Activated T-cell treated with anti-CD3 and anti-CD28 coated beads for 48 hours (primary cell): ENCODE measurements around the gene PIR.

ENCODE experiments used
- DNase-seq: peaks from one replicate; pipeline ENCODE4 v3.0.0-alpha.2; 2020; ENCODE audit warnings: low read depth

The PIR gene

DNA sequence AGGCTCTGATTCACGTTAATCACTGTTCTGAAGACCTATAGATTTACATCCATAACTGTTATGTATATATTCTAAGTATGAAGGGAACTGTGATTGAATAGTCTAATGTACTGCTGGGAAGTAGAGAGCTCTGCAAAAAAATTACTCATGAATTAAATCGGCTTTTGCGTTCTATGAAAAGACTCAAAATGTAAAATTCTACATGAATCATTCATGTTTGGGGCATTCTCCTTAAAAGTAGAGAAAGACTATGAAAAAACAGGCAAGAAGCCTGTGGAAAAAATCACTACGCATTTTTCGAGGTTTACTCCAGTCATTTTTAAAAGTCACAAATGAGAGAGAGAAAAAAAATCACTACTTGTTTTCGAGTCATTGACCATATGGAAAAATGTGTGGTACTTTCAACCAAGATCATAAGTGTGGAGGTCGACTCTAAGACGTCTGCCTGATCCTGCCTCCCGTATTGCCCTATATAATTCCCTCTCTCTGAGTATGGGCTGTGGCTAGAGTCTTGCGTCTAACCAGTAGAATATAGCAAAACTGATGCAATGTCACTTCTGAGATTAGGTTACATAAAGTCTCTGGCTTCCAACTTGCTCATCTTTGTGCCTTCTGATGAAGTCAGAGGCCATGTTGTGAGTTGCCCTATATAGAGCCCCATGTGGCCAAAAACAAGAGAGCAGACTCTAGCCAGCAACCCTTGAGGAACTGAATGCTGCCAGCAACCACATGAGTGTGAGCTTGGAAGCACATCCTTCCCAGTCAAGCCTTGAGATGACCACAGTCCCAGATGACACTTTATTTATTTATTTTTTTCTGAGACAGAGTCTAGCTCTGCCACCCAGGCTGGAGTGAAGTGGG is 76.8 kb downstream of the PIR start:
- DNase-seq: no peak

DNA sequence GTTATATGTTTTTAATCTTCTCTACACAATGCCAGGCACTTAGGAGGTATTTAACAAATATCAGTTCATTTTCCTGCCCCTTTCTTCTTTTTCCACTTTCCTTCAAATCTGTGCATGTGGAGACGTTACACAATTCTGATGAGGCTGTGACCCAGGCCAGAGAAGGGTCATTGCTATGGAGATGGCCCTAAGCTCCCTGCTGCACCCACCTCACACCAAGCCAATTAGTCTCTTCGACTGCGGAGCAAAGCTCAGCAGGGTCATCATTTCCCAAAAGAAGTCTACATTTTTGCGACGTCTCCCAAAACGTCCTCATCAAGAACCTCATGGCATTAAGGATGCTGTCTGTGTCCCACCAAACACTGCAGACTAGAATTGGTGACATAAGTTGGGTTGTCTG is 80.0 kb downstream of the PIR start:
- DNase-seq: no peak

GRCh38 chrX:15410947-15411346 is 82.2 kb downstream of the PIR start:
- no peak for DNase-seq

GRCh38 chrX:15410430-15410829 is 82.7 kb downstream of the PIR start:
- DNase-seq: no peak

- DNase-seq: no peak
These were observed 87.3 kb downstream of the PIR start for GRCh38 chrX:15405846-15406245.

DNA sequence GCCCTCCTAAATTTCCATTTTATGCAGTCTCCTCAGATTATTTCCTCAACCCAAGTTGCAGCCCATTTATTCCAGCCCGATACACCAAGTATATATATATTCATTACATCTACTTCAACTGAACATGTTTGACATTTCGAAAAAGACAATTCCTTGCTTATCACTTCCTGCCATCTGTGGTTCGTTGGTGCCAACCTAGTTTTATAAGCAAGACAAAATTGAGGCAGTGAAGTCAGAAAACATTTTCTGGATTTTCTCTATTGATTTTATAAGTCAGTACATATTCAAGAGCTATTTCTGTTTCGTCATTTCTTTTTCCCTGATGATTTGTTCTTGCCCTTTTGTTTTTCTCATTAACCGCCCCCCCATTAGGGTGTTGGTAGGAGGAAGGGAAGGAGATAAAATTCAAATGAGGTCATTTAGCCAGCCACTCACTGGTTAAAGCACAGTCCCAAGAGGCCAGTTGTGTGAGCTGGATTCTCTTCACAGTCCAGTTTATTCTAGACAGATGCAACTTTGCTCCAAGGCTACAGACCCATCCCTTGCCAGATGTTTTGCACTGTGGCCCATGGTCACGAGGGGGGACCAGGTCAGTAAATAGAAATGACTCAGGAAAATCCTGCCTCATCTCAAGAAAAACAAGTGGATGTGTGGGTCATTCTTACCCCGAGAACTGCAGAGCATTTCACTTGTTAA is 88.6 kb downstream of the PIR start:
- DNase-seq: no peak

DNA sequence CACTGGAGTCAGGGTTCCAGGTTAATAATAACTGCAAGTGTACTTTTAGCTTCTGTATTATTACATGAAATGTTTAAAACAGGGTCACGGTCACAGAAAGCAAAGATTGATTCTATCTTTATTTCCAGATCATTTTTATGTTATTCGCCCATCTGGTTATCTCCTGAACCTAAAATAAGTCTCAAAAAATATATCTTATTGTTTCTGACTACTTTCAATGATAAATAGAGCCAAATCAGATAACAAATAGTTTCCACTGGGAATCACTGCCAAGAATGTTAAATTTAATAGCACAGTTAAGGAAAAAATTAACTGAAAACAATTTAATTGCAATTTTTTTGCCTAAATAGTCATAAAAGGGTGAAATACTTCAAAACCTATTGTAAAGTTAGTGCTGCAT is 91.8 kb downstream of the PIR start:
- no peak for DNase-seq

DNA sequence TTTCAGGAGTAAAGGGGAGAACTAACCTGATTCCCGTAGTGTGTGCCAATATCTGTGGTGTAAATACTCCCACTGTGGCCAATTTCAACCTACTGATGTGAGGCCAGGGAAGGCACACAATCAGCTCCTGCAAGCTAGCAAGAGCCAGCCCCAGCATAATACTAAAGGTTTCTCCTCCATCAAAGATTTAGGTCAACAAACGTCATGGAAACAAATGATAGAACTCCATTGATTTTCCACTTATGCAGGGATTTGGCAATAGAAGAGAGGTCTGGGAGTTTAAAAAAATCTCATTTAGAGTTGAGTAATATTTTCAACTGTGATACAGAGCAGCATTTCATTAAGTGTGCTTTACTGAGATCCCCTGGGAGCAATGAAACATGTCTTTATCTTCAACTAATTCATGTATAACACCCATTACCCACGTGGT is 93.2 kb downstream of the PIR start:
- DNase-seq: no peak

DNA sequence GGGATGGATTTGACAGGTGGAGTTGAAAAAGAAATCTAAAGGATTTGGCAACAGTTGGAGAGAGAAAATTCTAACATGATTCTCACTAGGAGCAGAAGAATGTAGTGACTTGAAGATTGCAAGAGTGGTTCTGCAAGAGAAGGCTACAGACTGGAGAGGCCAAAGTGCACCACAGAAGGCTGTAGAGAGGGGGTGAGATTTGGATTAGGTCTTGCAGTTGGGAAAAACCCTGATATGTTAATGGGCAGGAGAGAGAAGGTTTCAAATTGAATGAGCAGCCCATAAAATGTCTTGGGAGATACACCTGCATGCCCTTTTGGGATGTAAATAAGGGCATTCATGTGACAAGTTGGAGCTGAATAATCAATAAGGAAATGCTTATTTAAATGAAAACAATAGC is 94.3 kb downstream of the PIR start:
- DNase-seq: no peak

DNA sequence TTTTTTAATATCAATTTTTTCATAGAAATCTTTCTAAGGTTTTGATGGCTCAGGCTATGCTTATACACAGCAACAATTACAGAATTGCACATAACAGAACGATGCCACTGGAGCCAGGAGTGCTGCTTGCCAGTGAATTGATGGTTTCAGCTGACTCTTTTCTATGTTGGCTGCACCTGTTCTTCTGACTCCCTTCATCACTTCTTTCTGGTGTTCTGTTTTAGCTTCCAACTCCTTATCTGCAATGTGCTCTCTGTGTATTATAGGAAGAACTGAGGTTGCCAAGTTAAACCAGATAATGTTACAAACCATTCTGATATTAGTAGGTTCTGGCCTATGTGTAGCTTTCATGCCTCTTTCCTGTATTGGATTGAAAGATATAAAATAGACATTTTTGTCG is 97.3 kb downstream of the PIR start:
- DNase-seq: no peak

- no peak for DNase-seq
These were observed 101.3 kb downstream of the PIR start for GRCh38 chrX:15391850-15392249.

DNA sequence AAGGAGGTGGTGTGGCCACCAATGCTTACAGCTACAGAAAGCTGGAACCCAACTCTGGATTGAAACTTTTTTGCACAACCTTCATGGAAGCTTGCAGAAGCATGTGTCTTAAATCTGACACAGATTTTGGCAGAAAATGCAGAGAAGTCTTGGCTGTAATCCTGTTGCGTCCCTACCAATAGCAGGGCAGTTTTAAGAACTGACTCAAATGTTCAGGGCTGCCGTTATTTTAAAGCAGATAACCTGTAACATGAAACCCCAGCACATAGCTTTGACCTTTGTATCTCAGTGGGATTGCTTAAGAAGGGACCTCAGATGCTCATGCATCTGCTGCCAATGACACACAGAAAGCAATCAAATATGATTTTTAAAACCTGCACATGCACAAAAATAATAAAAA is 108.8 kb downstream of the PIR start, which contains the start of gene VEGFD:
TSS of gene VEGFD (minus strand) at position 110 of the 400 bp plus-strand sequence. CDS start 467 bp downstream, outside the sequence.
- no peak for DNase-seq

DNA sequence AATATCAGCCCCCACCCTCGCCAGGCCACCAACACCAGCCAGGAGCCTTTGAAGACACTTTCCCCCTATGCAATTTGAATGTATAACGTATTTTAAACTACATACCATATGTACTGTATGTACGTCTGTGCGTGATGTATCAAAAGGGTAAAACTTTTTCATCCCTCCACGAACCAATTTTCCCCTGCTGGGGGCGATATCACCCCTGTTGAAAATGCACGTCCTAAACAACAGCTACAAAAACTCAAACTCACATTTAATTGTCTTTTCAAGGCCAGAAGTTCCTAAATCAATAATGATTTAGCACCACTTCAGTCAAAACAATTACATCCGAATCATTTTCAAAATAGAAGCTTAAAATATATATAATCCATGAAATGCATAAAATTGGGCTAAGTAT is 110.3 kb downstream of the PIR start:
- no peak for DNase-seq

DNA sequence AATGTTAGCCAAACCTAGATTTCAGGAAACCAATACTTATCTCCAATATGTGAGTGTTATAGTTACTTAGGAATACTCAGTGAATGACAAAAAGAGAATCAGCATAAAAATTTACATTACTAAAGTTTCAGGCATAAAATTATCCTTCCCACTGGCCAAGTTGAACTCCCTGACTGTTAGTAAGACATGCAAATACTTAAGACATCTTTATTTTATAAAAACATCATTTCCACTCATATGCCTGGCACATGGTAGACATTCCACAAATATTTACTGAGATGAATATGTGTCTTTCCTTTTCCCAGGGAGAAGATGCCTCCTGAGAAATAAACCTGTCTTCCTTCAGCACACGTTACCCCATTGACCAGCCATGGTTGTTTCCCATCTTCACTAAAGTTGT is 116.2 kb downstream of the PIR start:
- DNase-seq: no peak

DNA sequence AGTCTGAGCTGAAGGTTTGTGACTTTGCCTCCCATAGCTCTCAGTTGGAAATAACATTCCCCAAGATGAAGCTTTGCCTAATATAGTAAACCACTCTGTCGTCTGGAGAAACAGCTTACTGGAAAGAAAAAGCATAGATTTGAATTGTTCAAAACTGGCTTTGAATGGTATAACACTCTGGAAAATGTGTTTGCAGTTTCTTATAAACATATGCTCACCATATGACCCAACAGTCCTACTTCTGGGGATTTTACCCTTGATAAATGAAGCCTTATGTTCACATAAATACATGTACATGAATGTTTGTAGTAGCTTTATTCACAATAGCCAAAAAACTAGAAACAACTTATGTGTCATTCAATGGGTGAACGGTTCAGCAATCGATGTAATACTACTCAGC is 119.2 kb downstream of the PIR start:
- DNase-seq: no peak

- DNase-seq: no peak
These were observed 126.4 kb downstream of the PIR start for GRCh38 chrX:15366506-15367352.

GRCh38 chrX:15359701-15360100 is 133.4 kb downstream of the PIR start:
- DNase-seq: no peak

DNA sequence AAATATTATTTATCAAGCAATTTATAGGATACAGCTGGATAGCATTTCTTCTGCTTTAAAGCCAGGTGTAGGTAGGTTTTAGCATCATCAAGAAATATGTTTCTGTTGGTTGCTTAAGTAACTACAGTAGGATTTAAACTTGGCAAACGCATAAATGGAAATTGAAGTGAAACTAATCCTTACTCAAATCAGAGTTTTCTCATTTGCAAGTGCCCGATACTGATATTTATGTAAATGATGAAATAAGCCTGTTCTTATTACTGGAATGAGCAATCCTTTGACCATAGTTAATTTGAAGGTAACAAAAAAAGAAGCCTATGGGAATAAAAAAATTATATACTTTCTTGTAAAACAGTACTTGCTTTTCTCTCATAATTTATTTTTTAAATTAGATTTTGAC is 134.6 kb downstream of the PIR start:
- DNase-seq: no peak

DNA sequence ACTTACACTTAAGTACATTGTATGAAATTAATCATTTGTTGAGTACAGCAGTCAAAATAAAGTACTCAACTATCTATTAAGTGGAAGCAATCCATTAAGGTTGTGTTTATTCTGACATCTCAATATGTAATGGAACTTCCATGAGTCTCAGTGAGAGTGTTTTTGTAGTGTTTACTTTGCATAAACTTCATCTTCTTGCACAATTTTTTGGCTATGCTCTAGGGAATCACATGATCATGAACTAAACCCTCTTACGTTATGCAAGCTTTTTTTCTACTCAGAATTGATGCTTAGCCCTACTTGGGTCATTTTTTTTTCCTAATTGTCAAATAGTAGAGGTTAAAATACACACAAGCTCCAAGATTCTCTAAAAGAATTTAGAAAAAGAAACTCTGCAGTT is 136.7 kb downstream of the PIR start:
- no peak for DNase-seq

DNA sequence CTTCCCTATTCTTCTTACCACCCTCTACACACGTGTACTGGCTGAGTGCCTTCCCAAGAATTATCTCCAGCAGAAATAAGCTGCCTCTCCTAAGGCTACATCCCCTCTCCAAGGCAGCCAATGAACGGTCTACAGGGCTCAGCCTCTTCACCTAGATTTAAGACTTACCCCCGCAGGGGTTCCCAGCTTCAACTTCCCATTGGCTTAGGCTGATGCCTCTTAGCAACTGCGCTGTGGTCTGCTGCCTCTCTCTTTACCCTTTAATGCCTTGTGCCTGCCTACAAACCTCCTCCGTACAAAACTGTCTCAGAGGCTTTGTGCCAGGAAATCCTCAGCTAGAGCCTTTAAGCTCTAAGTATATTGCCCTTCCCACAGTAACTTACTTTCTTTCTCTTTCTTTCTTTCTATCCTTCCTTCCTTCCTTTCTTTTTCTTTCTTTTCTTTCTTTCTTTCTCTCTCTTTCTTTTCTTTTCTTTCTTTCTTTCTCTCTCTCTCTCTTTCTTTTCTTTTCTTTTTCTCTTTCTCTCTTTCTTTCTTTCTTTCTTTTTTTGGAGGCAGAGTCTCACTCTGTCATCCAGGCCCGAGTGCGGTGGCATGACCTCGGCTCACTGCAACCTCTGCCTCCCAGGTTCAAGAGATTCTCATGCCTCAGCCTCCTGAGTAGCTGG is 142.7 kb downstream of the PIR start:
- DNase-seq: no peak

DNA sequence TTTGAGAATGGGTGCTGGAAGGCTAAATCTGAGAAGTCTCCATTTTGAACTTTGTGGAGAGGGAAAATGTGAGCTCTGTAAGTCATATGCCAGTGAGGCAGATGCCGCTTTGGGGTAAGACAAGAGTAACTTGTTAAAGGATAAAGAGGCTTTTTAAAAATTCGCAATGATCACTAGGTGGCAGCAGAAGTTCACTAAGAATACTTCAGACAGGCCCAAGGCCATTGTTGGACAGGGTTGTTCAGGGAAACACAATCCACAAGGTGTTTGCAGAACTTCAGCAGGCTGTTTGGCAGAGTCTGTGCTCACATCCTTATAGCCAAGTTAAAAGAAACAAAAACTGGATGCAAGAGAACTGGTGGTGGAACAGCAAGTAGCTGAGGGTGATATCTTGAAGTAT is 144.1 kb downstream of the PIR start:
- DNase-seq: no peak

GRCh38 chrX:15345976-15346375 is 147.2 kb downstream of the PIR start:
- no peak for DNase-seq
